Stimulated activated CD8-positive, alpha-beta memory T cell treated with anti-CD3 and anti-CD28 coated beads, Interleukin-7, amount 100 ng/mL, for 48 hours (primary cell): ENCODE measurements around the gene HOXA9.
A peak's percentile ranks its signal among the peaks of the same experiment; 100 is the strongest.

ENCODE experiments used
- DNase-seq, 2 donors: peaks; one replicate each; pipeline ENCODE4 v3.0.0-alpha.2; 2020; ENCODE audit warnings: low read depth in 1 of 2; ENCODE audit errors: extremely low read depth in 1 of 2

Gene HOXA9

GRCh38 chr7:27166531-27167505 is 1.5 kb upstream of the HOXA9 start:
- no peak for DNase-seq

DNA sequence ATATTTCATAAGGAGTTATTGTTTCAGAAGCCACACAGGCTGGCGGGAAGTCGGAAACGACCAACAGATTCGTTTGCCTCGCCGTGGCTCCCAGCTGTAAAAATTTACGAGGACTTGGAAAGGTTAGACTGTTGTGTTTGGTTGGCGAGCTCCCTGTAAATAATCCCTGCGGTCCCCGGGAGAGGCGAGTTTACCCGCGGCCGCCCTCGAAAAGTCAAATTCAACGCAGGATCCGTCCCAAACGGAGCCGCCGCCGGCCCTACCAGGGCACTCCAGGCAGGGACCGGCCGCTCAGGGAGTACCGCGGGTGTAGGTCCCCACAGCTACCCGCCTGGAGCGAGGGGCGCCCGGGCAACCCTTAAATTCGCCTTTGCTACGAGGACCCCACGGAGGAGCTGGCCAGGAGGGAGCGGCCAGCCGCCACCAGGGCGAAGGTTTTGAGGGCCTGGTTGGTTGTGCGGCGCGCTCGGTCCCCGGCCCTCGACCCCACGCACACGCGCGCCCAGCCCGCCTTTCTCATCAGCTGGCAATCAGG is 726 bp upstream of the HOXA9 start:
- DNase-seq: no peak

DNA sequence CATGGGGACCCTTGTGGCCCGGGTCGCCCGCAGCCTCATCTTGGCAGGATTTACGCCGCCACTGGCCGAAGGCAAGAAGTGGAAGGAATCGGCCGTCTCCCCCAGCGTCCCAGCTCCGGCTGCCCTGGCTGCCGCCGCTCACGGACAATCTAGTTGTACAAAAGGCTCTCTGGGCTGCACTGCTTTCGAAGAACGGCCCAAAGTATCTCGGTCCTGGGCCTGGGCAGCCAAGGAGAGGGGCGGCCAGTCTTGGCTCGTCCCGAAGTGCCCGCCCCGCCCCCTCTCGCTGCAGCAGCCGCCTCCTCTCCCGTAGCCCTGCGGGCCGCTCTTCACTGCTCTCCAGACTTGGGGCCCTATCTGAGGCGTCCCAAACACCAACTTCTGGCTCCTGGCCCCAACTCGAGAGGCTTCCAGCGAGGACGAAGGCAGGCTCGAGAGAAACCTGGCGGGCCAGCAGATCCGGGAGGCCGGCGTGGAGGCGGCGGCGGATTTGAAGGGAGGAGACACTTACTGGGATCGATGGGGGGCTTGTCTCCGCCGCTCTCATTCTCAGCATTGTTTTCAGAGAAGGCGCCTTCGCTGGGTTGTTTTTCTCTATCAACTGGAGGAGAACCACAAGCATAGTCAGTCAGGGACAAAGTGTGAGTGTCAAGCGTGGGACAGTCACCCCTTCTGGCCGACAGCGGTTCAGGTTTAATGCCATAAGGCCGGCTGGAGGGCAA is 809 bp downstream of the HOXA9 start:
- DNase-seq: no peak

DNA sequence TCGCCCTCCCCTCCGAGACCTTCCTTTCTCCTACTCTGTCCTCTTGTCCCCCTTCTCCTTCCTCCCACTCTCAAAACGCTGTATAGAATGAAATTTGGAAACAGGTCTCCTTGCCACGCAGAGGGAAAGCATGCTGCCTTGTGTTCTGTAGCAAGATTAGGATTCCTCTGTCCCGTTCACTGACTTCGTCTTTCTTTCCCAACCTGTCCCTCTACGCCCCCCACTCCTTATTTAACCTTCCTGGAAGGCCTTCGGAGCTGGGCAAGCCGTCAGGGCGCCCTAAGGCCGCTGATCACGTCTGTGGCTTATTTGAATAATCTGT is 1.3 kb downstream of the HOXA9 start:
- no peak for DNase-seq

GRCh38 chr7:27163288-27164044 is 1.9 kb downstream of the HOXA9 start:
- no peak for DNase-seq

GRCh38 chr7:27162561-27163287 is 2.6 kb downstream of the HOXA9 start:
- no peak for DNase-seq

- no peak for DNase-seq
Measured at GRCh38 chr7:27161721-27162560, 3.4 kb downstream of the HOXA9 start.

DNA sequence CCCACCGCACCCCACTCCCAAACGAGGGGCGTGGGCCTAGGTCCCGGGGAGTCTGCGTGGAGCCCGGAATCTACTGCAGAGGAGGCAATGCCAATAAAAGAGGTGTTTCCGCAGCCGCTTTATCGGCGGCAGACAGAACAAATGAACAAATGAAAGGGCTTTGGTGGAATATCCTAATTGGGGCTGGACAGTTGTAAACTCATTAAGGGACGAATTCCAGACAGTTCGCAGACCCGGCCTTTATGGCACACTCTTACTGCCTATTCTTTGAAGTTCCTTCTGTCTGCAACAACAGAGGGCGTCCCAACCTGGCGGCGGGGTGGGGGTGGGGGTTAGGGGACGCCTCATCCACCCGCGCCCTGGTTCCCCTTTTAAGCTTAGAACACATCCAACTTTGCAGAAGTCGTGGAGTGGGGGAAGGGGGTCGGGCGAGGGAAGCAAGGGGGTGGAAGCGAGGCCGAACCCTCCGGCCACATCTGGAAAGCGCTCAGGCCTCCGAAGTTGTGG is 4.1 kb downstream of the HOXA9 start:
- no peak for DNase-seq

- DNase-seq: peak; percentile 62 to 70
Measured at GRCh38 chr7:27160546-27161213, 4.7 kb downstream of the HOXA9 start.

DNA sequence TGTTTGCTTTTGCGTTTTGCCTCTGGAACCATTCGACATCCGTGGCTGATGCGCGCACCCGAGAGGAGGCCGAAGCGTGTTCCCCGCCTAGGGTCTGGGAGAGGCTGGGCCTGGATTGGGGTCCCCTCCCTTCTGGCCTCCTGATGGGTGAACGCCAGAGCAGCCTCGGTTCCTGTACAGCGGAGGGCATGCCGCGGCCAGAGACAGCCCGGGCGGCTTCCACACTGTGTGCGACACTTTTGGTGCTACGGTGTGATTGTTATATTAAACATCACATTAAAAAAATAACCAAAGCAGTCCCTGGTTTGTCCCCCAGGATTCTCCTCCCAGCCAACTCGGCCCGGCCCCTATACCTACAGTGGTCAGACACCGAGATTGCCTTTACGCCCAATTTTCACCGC is 5.2 kb downstream of the HOXA9 start:
- no peak for DNase-seq

- DNase-seq: no peak
Measured at GRCh38 chr7:27159266-27160144, 5.8 kb downstream of the HOXA9 start.

GRCh38 chr7:27158436-27159265 is 6.7 kb downstream of the HOXA9 start:
- DNase-seq: no peak

DNA sequence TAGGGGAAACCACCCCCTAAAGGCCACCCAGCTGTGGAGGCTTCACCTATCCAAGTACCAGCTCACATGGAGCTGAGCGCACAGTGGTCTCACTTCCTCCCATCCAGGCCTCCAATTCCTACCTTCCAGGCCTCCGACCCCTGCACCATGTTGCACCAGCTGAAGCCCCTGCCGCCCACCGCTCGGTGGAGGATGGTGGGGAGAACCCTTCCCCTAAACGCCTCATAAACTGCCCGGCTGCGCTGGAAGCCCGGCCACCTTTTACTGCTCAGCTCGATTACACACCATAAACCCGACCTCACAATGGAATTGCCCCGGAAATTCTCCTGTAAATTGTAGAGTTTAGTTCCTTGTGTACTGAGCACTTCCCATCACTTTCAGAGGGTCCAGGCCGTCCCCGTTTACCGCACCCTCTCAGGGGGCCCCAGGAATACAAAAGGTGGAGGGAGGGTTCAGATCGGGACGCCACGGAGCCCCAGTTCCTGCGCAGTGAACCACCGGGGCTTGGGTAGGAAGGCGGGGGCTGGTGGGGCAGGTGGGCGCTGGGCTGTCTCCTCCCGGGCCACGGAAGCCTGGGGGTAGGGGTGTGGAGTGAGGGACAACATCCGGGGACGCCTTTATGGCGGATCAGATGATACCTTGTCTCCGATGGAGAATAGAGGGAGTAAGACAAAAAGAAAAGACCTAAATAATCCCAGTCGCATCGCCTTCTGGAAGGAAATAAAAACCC is 7.5 kb downstream of the HOXA9 start:
- DNase-seq: no peak

DNA sequence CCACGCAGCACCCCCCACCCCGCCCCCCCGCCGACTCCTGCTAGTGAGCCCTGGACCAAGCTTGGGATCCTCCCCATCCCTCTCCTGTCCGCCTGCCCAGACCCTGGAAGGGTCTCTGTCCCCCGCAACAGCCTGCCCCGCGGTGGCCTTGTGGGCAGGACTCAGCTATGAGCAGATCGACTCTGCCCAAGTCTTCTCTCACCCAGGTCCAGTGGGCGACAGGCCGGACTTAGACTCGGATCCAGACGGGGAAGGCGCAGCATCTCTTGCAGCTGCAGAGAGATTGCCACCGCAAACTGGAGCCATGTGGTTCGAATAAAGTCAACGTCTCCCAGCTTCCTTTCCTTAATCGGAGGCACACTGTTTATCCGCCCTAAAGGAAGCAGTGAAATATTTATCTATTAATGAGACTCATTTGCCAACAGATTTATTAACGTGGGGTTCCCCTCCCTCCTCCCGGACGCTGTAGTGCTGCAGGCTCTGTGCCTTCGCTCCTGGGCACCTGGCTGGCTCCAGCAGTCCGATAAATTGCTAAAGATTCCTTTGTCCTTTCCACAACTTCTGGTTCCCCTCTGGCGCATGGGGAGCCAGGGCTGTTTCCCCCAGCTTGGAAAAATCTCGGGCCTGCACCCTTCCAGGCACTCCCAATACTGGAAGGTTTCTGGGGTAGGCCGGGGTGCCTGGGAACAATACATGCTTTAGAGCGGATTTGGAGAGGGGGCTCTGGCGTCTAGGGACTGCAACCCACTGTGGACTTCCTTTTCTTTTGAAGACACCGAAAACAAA is 8.2 kb downstream of the HOXA9 start:
- no peak for DNase-seq

GRCh38 chr7:27156508-27156898 is 8.8 kb downstream of the HOXA9 start, which contains the start of gene HOXA7:
Gene HOXA7, minus strand, starts transcription at chr7:27156675. Its CDS starts 130 bp downstream, at chr7:27156545.
- DNase-seq: no peak
